IMR-90 (cell line): ENCODE results near the gene SP140L.

Source experiments
- CEBPB ChIP-seq: IDR thresholded peaks from 2 replicates; pipeline ENCODE4 v1.6.1; 2012; ENCODE audit warnings: low read depth, low read length, improper control_type of control experiment
- CHD1 ChIP-seq: IDR thresholded peaks from 2 replicates; pipeline ENCODE4 v1.6.1; 2012; ENCODE audit warnings: low read depth, low read length, improper control_type of control experiment
- CTCF ChIP-seq: conservative IDR thresholded peaks from 2 replicates; pipeline ENCODE4 v1.5.1; 2012; ENCODE audit warnings: mild to moderate bottlenecking, low read depth, low read length, improper control_type of control experiment
- MAFK ChIP-seq: IDR thresholded peaks from 2 replicates; pipeline ENCODE4 v1.6.1; 2012; ENCODE audit warnings: low read depth, low read length, improper control_type of control experiment
- POLR2A ChIP-seq: IDR thresholded peaks from 2 replicates; pipeline ENCODE4 v1.6.1; 2012; ENCODE audit warnings: mild to moderate bottlenecking, low read depth, low read length
- USF2 ChIP-seq: fragments of 150-350 bp; IDR thresholded peaks from 2 replicates; pipeline ENCODE4 v1.6.1; 2017; ENCODE audit warnings: mild to moderate bottlenecking, antibody characterized with exemption, low read length, low read depth

DNA sequence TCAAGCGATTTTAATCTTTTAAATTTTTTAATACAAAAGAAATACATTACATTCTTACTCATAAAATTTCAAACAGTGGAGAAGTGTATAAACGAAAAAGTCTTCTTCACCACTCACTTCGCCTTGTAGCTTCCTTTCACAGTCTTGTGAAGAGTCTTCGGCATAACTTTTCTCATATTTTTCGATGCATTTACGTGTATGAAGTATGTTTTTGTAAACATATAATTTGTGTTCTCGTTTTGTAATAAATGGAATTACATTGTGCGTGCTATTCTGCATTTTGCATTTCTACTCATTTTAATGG, 1.1 kb downstream of the SP140L start:
- TF ChIP-seq POLR2A, result no peak
- no peak for TF ChIP-seq CTCF
- TF ChIP-seq MAFK, result no peak
- TF ChIP-seq CEBPB, result no peak
- no peak for TF ChIP-seq CHD1
- no peak for TF ChIP-seq USF2
